Stimulated activated CD8-positive, alpha-beta memory T cell treated with anti-CD3 and anti-CD28 coated beads, Interleukin-4, amount 100 ng/mL, for 24 hours (primary cell): ENCODE results near the gene NARF.
"Not testable (repeated sequence)": the region's sequence is repeated elsewhere in the genome, so short reads cannot be mapped to it uniquely, and the experiment has no call there.

Source experiments
- DNase-seq: peaks from one replicate; pipeline ENCODE4 v3.0.0-alpha.2; 2020; ENCODE audit warnings: low read depth

Gene NARF

GRCh38 chr17:82458179-82458884 is at the start of gene NARF:
NARF (plus strand) TSS chr17:82458741; CDS start chr17:82458804, 63 bp downstream.
- DNase-seq = peak; percentile 96

GRCh38 chr17:82408938-82409318 is 49.6 kb upstream of the NARF start:
- no peak for DNase-seq

GRCh38 chr17:82410014-82410716 is 48.4 kb upstream of the NARF start:
- DNase-seq = no peak

- no peak for DNase-seq
Observed at GRCh38 chr17:82411396-82412053, 47.0 kb upstream of the NARF start.

GRCh38 chr17:82412081-82412480 is 46.5 kb upstream of the NARF start:
- DNase-seq = not testable (repeated sequence)

GRCh38 chr17:82412535-82413520 is 45.7 kb upstream of the NARF start:
- DNase-seq = no peak

GRCh38 chr17:82414548-82415281 is 43.8 kb upstream of the NARF start:
- peak; percentile 53 for DNase-seq

- DNase-seq = no peak
Observed at GRCh38 chr17:82415336-82415735, 43.2 kb upstream of the NARF start.

- DNase-seq = no peak
Observed at GRCh38 chr17:82415786-82416185, 42.8 kb upstream of the NARF start.

GRCh38 chr17:82416264-82416663 is 42.3 kb upstream of the NARF start:
- DNase-seq = no peak

- DNase-seq = no peak
Observed at GRCh38 chr17:82416771-82417170, 41.8 kb upstream of the NARF start.

GRCh38 chr17:82418001-82418986 is 40.2 kb upstream of the NARF start, which contains the start of the genes HEXD and OGFOD3:
HEXD (plus strand) TSS chr17:82418347; CDS start chr17:82419800, 1,453 bp downstream.
OGFOD3 (minus strand) TSS chr17:82418586; CDS start chr17:82418485, 101 bp downstream.
- peak; percentile 77 for DNase-seq

GRCh38 chr17:82419540-82419939 is 39.0 kb upstream of the NARF start:
- no peak for DNase-seq

- DNase-seq = peak; percentile 33
Observed at GRCh38 chr17:82424001-82424862, 34.3 kb upstream of the NARF start.

- DNase-seq = no peak
Observed at GRCh38 chr17:82424863-82425159, 33.7 kb upstream of the NARF start.

- DNase-seq = no peak
Observed at GRCh38 chr17:82428546-82428945, 30.0 kb upstream of the NARF start.

GRCh38 chr17:82429824-82430223 is 28.7 kb upstream of the NARF start:
- DNase-seq = no peak

GRCh38 chr17:82432017-82432416 is 26.5 kb upstream of the NARF start:
- no peak for DNase-seq
